AG20443 (cell line): ENCODE results near the gene GPR153.

ENCODE experiments used
- DNase-seq: peaks from one replicate; pipeline ENCODE4 v3.0.0; 2012; ENCODE audit warnings: low spot score, mixed read lengths

GPR153 gene

GRCh38 chr1:6248161-6248776, 12.6 kb downstream of the GPR153 start:
- DNase-seq = no peak

GRCh38 chr1:6247651-6248050, 13.2 kb downstream of the GPR153 start:
- no peak for DNase-seq

GRCh38 chr1:6246497-6247467, 14.1 kb downstream of the GPR153 start:
- peak; percentile 86 for DNase-seq

GRCh38 chr1:6245869-6246496, 14.9 kb downstream of the GPR153 start:
- peak; percentile 31 for DNase-seq

GRCh38 chr1:6245086-6245868, 15.6 kb downstream of the GPR153 start:
- peak; percentile 93 for DNase-seq

- DNase-seq = no peak
Observed at GRCh38 chr1:6244401-6245049, 16.4 kb downstream of the GPR153 start.

- no peak for DNase-seq
Observed at GRCh38 chr1:6243993-6244392, 16.9 kb downstream of the GPR153 start, which contains the start of gene HES3. Gene HES3, plus strand, starts transcription at chr1:6244179. Its CDS starts 187 bp downstream, at chr1:6244366.

GRCh38 chr1:6243053-6243834, 17.7 kb downstream of the GPR153 start:
- no peak for DNase-seq

GRCh38 chr1:6241887-6242740, 18.8 kb downstream of the GPR153 start:
- DNase-seq = peak; percentile 45

GRCh38 chr1:6241107-6241886, 19.6 kb downstream of the GPR153 start:
- no peak for DNase-seq

GRCh38 chr1:6239950-6240768, 20.7 kb downstream of the GPR153 start:
- DNase-seq = peak; percentile 69

GRCh38 chr1:6239213-6239752, 21.6 kb downstream of the GPR153 start:
- DNase-seq = no peak

- DNase-seq = no peak
Observed at GRCh38 chr1:6237093-6237492, 23.8 kb downstream of the GPR153 start.

GRCh38 chr1:6235296-6235677, 25.6 kb downstream of the GPR153 start:
- DNase-seq = no peak

- no peak for DNase-seq
Observed at GRCh38 chr1:6234502-6235295, 26.2 kb downstream of the GPR153 start.

GRCh38 chr1:6233376-6233775, 27.5 kb downstream of the GPR153 start:
- no peak for DNase-seq

- no peak for DNase-seq
Observed at GRCh38 chr1:6225651-6226050, 35.2 kb downstream of the GPR153 start.
